ENCODE data around the gene OIT3. TPM values are rescaled to one million over a fixed set of nuclear protein-coding genes. Genes with fewer than 3 reads are reported as not detected.

Gene OIT3
- total and polyA plus RNA-seq, 2 experiments from 2014 or later, result 1.1 to 7.0 TPM

DNA sequence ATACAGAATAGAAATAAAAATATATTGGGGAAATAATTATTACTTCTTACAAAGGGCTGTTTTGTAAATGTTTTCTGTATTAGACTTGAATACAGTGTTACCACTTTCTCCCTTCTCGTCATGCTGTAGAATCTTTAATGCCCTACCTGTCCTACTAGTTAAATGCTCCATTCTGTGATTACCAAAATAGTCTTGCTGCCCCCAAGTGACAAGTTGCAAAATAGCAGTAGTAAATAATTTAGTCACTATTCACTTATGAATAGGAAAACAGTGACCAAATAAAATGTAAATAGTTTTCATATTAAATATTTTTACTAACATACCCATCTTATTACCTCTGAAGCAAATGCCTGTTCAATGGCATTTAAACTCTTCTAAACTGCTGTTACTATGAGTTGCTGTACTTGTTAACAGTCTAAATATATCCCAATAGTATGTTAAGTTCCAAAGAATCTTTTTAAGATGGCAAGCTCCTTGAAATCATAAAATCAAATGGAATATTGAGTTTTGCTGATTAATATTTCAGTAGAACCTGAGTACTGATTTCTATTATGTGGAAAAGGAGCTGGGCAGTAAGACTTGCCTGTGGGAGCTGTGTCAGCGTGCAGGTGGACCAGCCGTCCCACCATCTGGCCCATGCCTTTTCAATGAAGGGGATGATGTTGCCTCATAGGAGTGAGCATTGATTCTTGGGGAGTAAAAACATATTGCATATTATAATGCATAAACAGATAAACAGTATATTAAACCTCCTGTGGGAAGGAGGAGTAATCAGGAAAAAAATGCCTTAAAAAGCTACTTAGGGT lies 18.1 kb upstream of the OIT3 start:
- Histone ChIP-seq H3K27ac (no peak overlapping the region), H3K4me3 (no peak overlapping the region), H3K36me3 (no peaks in the 10 kb centered on the region), H3K27me3 (no peaks in the 10 kb centered on the region), H3K4me1 (ENCODE audit: low read depth) (no peaks in the 10 kb centered on the region), H3K9me3 (ENCODE audit: low read depth) (no peaks in the 10 kb centered on the region)
- TF ChIP-seq, protein P1, sequence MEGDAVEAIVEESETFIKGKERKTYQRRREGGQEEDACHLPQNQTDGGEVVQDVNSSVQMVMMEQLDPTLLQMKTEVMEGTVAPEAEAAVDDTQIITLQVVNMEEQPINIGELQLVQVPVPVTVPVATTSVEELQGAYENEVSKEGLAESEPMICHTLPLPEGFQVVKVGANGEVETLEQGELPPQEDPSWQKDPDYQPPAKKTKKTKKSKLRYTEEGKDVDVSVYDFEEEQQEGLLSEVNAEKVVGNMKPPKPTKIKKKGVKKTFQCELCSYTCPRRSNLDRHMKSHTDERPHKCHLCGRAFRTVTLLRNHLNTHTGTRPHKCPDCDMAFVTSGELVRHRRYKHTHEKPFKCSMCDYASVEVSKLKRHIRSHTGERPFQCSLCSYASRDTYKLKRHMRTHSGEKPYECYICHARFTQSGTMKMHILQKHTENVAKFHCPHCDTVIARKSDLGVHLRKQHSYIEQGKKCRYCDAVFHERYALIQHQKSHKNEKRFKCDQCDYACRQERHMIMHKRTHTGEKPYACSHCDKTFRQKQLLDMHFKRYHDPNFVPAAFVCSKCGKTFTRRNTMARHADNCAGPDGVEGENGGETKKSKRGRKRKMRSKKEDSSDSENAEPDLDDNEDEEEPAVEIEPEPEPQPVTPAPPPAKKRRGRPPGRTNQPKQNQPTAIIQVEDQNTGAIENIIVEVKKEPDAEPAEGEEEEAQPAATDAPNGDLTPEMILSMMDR (IDR thresholded peaks at IDR 0.05; ENCODE audit: low read depth, low read length), result peak; percentile 49
- peak; percentile 16 to 52 for DNase-seq (ENCODE audit: low read depth in 1 of 2, low spot score in 1 of 2)

DNA sequence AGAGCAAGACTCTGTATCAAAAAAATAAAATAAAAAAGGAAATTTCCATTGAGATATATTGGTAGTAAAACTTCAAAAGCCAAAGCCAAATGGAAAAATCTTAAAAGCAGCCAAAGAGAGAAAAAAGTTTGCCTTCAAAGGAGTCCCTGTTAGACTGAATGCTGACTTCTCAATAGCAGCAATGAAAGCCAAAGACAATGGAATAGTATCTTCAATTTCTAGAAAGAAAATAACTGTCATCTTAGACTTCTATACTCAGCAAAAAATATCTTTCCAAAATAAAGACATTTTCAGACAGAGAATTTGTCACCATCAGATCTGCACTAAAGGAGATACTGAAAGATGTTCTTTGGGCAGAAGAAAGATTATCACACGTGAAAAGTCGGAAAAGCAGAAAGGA lies 14.3 kb upstream of the OIT3 start:
- Histone ChIP-seq H3K9me3 (ENCODE audit: low read depth) (no peaks in the 10 kb centered on the region), H3K36me3 (no peaks in the 10 kb centered on the region), H3K4me3 (no peak overlapping the region), H3K4me1 (ENCODE audit: low read depth) (no peaks in the 10 kb centered on the region), H3K27me3 (no peaks in the 10 kb centered on the region), H3K27ac (no peak overlapping the region)
- TF ChIP-seq, protein P1 (IDR thresholded peaks at IDR 0.05; ENCODE audit: low read depth, low read length), result no peak
- DNase-seq (ENCODE audit: low read depth in 1 of 2, low spot score in 1 of 2), result no peak

DNA sequence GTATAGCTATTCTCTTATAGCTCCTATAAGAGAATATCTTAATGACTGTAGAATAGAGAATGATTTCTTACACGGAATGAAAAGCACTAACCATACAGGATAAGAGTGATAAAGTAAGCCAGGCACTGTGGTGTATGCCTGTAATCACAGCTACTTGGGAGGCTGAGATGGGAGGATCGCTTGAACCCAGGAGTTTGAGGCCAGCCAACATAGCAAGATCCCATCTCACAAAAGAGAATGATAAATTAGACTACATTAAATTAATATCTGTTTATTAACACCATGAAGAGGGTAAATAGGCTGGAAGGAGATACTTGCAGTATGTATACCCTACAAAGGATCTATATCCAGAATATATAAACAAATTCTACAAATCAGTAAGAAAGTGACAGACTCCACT lies 12.2 kb upstream of the OIT3 start:
- TF ChIP-seq, protein P1 (IDR thresholded peaks at IDR 0.05; ENCODE audit: low read depth, low read length), result no peak
- DNase-seq (ENCODE audit: low read depth in 1 of 2, low spot score in 1 of 2), result no peak
- Histone ChIP-seq H3K27ac (no peak overlapping the region), H3K27me3 (no peaks in the 10 kb centered on the region), H3K4me1 (ENCODE audit: low read depth) (no peaks in the 10 kb centered on the region), H3K9me3 (ENCODE audit: low read depth) (no peaks in the 10 kb centered on the region), H3K36me3 (no peaks in the 10 kb centered on the region), H3K4me3 (no peak overlapping the region)

GRCh38 chr10:72883861-72884260 lies 9.7 kb upstream of the OIT3 start:
- Histone ChIP-seq H3K36me3 (no peaks in the 10 kb centered on the region), H3K4me3 (no peak overlapping the region), H3K4me1 (ENCODE audit: low read depth) (peaks cover 4% of the 10 kb centered on the region), H3K27ac (no peak overlapping the region), H3K27me3 (no peaks in the 10 kb centered on the region), H3K9me3 (ENCODE audit: low read depth) (no peaks in the 10 kb centered on the region)
- DNase-seq (ENCODE audit: low read depth in 1 of 2, low spot score in 1 of 2), result no peak
- TF ChIP-seq, protein P1 (IDR thresholded peaks at IDR 0.05; ENCODE audit: low read depth, low read length), result no peak

DNA sequence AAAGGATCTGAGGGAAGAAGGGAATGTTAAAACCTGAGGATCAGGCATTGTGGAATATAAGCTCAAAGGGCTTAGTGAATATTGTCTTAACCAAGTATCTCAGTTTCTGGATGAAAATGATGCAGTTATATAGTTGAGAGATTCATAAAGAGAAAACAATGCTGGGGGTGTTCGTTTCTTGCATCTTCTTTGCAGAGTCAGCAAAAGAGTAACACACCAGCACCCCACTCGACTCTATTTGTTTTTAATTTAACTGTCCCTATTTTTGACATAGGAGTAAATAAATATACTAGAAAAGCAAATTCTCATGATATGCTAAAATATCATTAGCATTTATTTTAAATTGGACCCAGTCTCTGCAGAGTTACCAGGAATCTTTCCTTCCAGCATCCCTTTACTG lies 7.6 kb upstream of the OIT3 start:
- Histone ChIP-seq H3K27ac (no peak overlapping the region), H3K27me3 (no peaks in the 10 kb centered on the region)
- TF ChIP-seq, protein P1 (IDR thresholded peaks at IDR 0.05; ENCODE audit: low read depth, low read length), result no peak

More for the DNA sequence above, 7.6 kb upstream of the OIT3 start:
- H3K4me3 ChIP-seq, result no peak overlapping the region
- no peak for DNase-seq (ENCODE audit: low read depth in 1 of 2, low spot score in 1 of 2)
- H3K9me3 ChIP-seq (ENCODE audit: low read depth), result no peaks in the 10 kb centered on the region
- peaks cover 4% of the 10 kb centered on the region for H3K4me1 ChIP-seq (ENCODE audit: low read depth)
- H3K36me3 ChIP-seq, result no peaks in the 10 kb centered on the region
